HG03103 (cell line): Measurements from ENCODE around the gene OTUB1.
"Not testable (repeated sequence)": the region's sequence is repeated elsewhere in the genome, so short reads cannot be mapped to it uniquely, and the experiment has no call there.

Experiments
- ATAC-seq: cut with Tn5 transposase; IDR thresholded peaks from one replicate; pipeline ENCODE4 v1.9.1; 2021; ENCODE audit warnings: low read depth; ENCODE audit not compliant: unreplicated experiment

The OTUB1 gene

GRCh38 chr11:63986156-63986931, at the start of gene OTUB1:
Gene OTUB1 (plus strand): TSS chr11:63986438. CDS start chr11:63986457, 19 bp downstream.
- peak; percentile 73 for ATAC-seq

GRCh38 chr11:63937713-63938478, 48.3 kb upstream of the OTUB1 start:
- peak; percentile 17 for ATAC-seq

DNA sequence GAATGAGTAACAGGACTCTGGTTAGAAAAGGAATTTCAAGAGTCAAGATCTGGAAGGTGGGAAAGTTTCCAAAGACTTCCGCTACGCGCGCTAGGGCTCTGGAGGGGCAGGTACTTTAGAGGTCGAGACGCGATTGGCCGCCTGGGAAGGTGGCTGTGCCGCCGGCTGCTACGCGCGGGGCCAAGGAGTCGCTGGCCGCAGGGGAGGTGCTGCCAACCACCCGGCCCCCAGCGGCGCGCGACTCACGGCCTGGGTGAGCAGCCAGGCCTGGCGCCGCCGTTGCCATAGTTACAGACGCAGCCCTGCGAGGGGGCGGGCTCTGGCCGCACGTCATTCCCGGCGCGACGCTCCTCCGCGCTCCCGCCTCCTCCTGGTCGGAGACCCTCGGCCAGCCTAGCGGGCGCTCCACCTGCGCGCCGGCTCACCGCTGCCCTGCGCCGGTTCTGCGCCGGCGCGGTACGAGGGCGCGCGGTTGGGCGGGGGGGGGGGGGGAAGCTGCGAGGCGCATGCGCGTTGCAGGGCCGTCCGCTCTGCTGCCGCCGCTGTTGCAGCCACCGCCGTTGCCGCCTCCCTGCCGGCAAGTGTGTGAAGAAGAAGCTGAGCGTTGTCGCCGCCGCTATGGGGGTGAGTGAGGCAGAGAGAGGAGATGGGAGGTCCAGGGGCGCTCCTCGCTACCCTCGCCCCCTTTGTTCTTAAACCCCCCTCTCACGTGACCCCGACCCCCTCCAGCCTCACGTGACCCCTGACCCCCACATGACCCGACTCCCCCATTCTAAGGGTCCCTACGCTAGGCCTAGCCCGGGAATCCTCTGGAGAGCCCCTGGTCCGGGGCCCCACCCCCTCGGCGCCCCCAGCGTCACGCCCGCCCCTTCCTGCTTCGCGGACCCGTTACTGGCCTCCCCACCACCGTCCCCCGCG, 47.5 kb upstream of the OTUB1 start, which contains the start of gene NAA40:
Gene NAA40 (plus strand): TSS at position 524 of the 918 bp plus-strand sequence. CDS start 95 bp downstream, at position 619.
- ATAC-seq: peak; percentile 87

DNA sequence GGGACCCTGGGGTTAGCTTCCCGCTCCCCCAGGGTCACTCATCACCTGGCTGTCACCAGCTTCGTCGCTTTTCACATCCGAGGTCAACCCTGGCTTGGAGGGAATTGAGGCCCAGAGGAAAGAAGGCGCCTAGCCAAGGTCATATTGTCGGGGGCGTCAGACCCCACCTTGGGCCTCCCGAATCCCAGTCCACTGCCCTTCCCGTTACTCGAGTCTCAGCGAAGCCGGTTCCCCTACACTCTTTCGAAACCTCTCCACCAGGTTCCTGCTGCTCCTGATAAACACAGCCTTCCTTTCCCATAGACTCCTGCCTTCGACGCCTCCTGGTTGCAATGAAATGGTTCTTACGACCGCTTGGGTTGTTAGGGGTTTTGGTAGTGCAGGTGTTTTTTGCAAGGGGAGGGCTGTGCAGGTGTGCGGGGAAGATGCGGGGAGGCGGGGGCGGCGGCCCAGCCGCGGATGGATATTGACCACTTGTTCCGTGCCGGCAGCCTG, 46.8 kb upstream of the OTUB1 start:
- no peak for ATAC-seq

GRCh38 chr11:63940786-63941185, 45.5 kb upstream of the OTUB1 start:
- ATAC-seq: no peak

DNA sequence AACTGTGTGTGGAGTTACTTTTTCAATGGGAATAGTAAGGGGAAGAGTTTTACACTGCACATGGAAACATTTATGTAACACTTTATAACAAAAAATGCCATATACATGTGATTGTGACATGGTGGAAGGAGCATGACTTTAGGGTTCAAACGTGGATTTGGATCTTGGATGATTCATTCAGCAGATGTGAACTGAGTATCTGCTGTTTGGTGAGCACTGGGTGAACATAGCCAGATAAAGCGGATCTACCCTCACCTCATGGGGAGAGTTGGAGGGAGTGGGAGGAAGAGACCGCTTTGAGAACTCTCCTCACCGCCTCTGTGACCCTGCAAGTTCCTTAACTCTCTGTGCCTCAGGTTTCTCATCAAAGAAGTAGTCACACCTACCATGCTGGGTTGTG, 44.3 kb upstream of the OTUB1 start:
- no peak for ATAC-seq

- no peak for ATAC-seq
These were observed 43.4 kb upstream of the OTUB1 start for GRCh38 chr11:63942803-63943202.

GRCh38 chr11:63944987-63945386, 41.3 kb upstream of the OTUB1 start:
- ATAC-seq: no peak

GRCh38 chr11:63945477-63946163, 40.6 kb upstream of the OTUB1 start:
- no peak for ATAC-seq

DNA sequence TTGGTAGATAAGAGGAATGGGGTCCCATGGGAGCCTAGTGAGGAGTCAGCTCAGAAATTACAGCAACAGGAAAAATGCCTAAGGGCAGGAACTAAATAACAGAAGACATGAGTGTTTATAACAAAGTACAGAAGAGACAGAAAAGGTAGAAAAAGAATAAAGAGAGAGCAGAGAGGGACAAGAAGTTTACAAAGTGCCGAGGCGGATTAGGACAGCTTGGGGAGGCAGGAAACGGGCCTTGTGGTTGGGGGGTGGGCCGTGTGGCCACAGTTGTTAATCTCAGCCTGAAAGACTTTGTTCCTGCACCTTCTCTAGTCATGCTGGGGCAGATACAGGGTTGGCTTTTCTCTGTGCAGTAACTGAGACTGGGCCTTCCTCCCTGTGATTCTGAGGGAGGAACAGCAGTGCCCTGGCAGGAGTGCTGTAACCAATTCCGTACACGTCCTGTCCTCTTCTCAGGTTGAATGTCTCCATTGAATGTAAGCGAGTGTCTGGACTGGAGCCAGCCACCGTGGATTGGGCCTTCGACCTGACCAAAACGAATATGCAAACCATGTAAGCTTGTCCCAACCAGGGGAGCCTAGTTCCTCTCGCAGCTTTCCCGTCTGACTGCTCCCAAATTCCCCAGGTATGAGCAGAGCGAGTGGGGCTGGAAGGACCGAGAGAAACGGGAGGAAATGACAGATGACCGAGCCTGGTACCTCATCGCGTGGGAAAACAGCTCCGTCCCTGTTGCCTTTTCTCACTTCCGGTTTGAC, 34.3 kb upstream of the OTUB1 start:
- no peak for ATAC-seq

DNA sequence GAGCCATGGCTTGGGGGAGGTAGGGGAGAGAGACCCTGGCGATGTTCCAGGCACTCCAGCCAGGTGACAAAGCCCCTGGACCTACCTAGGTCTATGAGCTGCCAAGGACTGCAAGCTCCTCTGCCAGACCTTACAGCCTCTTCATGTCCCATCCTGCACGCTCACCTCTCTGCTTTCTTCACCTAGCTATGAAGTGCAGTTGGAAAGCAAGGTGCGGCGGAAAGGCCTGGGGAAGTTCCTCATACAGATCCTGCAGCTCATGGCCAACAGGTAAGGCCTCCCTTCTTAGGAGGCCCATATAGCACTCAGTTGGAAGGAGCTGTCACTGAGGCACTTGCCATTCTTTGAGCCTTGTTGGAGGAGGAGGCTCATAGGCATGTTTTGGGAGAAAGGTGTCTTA, 33.7 kb upstream of the OTUB1 start:
- ATAC-seq: no peak

DNA sequence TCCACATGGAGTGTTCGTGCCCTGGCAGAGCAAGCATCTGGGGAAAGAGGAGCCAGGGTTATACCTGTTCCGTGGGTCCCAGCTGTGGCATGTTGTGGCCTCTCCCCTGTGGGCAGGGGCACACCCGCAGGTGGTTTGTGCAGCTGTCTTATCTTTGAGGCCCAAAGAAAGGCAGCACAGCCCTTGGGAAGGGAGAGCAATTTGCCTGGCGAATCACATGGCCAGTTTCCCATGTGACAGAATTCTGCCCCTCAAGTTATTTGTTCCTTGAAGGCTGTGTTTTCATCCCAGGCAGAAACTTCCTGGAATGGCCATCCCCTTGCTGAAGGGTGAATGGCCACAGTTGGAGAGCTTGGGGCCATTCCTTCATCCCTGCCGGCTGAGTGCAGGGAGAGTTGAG, 28.2 kb upstream of the OTUB1 start:
- no peak for ATAC-seq

- no peak for ATAC-seq
These were observed 24.4 kb upstream of the OTUB1 start for GRCh38 chr11:63961608-63962412.

GRCh38 chr11:63963895-63964294, 22.3 kb upstream of the OTUB1 start:
- not testable (repeated sequence) for ATAC-seq

DNA sequence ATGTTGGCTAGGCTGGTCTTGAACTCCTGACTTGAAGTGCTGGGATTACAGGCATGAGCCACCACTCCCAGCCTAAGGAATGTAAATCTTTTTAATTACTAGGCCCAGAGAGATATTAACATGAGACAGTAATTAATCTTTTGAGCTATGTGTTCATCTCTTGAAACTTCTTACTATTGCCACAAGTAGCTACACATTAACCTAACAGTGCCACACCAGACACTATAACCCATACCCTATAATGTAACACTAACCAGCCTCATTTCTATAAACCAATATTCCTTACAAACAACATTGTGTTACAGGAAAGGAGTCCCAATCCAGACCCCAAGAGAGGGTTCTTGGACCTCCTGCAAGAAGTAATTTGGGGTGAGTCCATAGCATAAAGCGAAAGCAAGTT, 19.8 kb upstream of the OTUB1 start:
- ATAC-seq: no peak

GRCh38 chr11:63969461-63969860, 16.8 kb upstream of the OTUB1 start:
- no peak for ATAC-seq

- no peak for ATAC-seq
These were observed 15.3 kb upstream of the OTUB1 start for GRCh38 chr11:63970902-63971301.

DNA sequence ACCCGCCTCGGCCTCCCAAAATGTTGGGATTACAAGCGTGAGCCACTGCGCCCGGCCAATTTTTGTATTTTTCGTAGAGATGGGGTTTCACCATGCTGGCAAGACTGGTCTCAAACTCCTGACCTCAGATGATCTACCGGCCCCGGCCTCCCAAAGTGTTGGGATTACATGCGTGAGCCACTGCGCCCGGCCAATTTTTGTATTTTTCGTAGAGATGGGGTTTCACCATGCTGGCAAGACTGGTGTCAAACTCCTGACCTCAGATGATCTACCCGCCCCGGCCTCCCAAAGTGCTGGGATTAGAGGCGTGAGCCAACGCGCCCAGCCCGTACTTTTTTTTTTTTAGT, 12.4 kb upstream of the OTUB1 start:
- not testable (repeated sequence) for ATAC-seq
